Glomerular visceral epithelial cell (primary cell): ENCODE measurements around the gene EMB.
"Not testable (repeated sequence)": the region's sequence is repeated elsewhere in the genome, so short reads cannot be mapped to it uniquely, and the experiment has no call there.

Experiments
- DNase-seq: peaks from one replicate; pipeline ENCODE4 v3.0.0-alpha.2; 2016; ENCODE audit errors: extremely low spot score

EMB gene

GRCh38 chr5:50421184-50421950, 19.7 kb downstream of the EMB start:
- not testable (repeated sequence) for DNase-seq

- no peak for DNase-seq
These were observed 20.6 kb downstream of the EMB start for GRCh38 chr5:50420343-50420935.

- not testable (repeated sequence) for DNase-seq
These were observed 21.4 kb downstream of the EMB start for GRCh38 chr5:50419656-50420055.

- DNase-seq = not testable (repeated sequence)
These were observed 24.5 kb downstream of the EMB start for GRCh38 chr5:50416637-50417036.

GRCh38 chr5:50415912-50416311, 25.2 kb downstream of the EMB start:
- DNase-seq = no peak

- DNase-seq = not testable (repeated sequence)
These were observed 30.2 kb downstream of the EMB start for GRCh38 chr5:50410932-50411331.

- DNase-seq = no peak
These were observed 34.2 kb downstream of the EMB start for GRCh38 chr5:50406877-50407276.

- no peak for DNase-seq
These were observed 39.8 kb downstream of the EMB start for GRCh38 chr5:50401336-50401735.

GRCh38 chr5:50393925-50394609, 47.0 kb downstream of the EMB start:
- peak; percentile 55 for DNase-seq

- not testable (repeated sequence) for DNase-seq
These were observed 48.8 kb downstream of the EMB start for GRCh38 chr5:50392289-50392688.

GRCh38 chr5:50384381-50384780, 56.7 kb downstream of the EMB start:
- DNase-seq = not testable (repeated sequence)

GRCh38 chr5:50376696-50377095, 64.4 kb downstream of the EMB start:
- not testable (repeated sequence) for DNase-seq

GRCh38 chr5:50369287-50370033, 71.6 kb downstream of the EMB start:
- DNase-seq = not testable (repeated sequence)

GRCh38 chr5:50365426-50366251, 75.4 kb downstream of the EMB start:
- no peak for DNase-seq

GRCh38 chr5:50364535-50365309, 76.4 kb downstream of the EMB start:
- not testable (repeated sequence) for DNase-seq

GRCh38 chr5:50359187-50359586, 81.9 kb downstream of the EMB start:
- no peak for DNase-seq

GRCh38 chr5:50352382-50352781, 88.7 kb downstream of the EMB start:
- no peak for DNase-seq
